ENCODE results near the gene APLN. TPM values are rescaled to one million over a fixed set of nuclear protein-coding genes. Genes with fewer than 3 reads are reported as not detected.

The APLN gene
- total and polyA plus RNA-seq, 10 donors: 0.09 to 2.0 (median 0.26) TPM; not detected in 2

DNA sequence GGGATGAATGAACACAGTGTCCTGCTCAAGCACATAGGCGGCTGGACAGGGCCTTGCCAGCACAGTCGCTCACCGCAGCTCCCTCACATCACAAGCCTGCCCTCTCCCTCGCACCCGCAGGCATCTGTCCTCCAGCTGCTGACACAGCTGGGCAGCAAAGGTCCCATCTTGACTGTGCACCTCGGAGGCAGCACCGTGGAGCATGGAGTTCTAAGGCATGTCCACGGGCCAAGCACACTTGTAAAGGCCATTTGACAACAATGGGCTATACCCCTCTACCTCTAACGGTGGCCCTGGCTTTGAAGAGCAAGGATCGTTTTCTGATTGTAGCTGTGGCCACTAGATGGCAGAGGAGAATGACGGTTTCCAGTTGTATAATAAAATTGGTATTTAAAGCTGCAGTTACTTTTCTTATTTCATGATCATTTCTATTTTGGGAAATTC lies 53.8 kb downstream of the APLN start:
- H3K27me3 ChIP-seq (replicated peaks in 1 of 7): peaks cover 0 to 15% (median 0%) of the 10 kb centered on the region in 7 donors
- 34 to 45% (median 37%) methylated on average over 9 to 11 of the region's 11 CpGs for WGBS, 5 donors
- TF ChIP-seq, protein P1, sequence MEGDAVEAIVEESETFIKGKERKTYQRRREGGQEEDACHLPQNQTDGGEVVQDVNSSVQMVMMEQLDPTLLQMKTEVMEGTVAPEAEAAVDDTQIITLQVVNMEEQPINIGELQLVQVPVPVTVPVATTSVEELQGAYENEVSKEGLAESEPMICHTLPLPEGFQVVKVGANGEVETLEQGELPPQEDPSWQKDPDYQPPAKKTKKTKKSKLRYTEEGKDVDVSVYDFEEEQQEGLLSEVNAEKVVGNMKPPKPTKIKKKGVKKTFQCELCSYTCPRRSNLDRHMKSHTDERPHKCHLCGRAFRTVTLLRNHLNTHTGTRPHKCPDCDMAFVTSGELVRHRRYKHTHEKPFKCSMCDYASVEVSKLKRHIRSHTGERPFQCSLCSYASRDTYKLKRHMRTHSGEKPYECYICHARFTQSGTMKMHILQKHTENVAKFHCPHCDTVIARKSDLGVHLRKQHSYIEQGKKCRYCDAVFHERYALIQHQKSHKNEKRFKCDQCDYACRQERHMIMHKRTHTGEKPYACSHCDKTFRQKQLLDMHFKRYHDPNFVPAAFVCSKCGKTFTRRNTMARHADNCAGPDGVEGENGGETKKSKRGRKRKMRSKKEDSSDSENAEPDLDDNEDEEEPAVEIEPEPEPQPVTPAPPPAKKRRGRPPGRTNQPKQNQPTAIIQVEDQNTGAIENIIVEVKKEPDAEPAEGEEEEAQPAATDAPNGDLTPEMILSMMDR (IDR thresholded peaks at IDR 0.05 in 8 of 11, conservative IDR thresholded peaks at IDR 0.05 in 3 of 11): peak in 9 of 11 experiments; percentile 28 to 59 (median 51)
- TF ChIP-seq POLR2A (IDR thresholded peaks at IDR 0.05) (no peak), POLR2AphosphoS5 (IDR thresholded peaks at IDR 0.05) (no peak)
- H3K4me3 ChIP-seq: no peak overlapping the region
- intact Hi-C loops (cut with DNase I; ENCODE audit: low total_unique reads): loop anchor here (10.0 kb wide), 1 partner anchor 1314 kb away; no protein-coding TSS in a partner anchor
- no peak overlapping the region for H3K27ac ChIP-seq
- H3K36me3 ChIP-seq: no peaks in the 10 kb centered on the region
- no peaks in the 10 kb centered on the region for H3K9me3 ChIP-seq
- DNase-seq: no peak
- peaks cover 0 to 23% (median 8%) of the 10 kb centered on the region in 6 donors for H3K4me1 ChIP-seq

DNA sequence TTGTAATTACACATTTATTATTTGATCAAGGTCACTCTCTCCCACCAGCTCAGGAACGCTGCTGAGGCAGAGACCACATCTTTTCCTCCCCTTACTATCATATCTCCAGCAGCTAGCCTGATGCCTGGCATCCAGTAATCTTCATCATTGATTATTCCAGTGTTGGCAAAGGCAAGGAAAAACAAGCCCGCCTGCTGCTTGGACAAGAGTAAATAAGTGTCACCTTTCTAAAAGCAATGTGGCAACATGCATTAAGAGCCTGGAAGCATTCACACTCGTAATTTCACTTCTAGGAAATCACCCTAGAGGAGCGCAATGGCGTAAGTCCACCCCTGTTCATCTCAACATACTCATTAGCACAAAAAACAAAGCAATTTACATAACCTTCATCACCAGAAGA lies 54.8 kb downstream of the APLN start:
- DNase-seq: no peak
- no peaks in the 10 kb centered on the region for H3K9me3 ChIP-seq
- no peak overlapping the region for H3K4me3 ChIP-seq
- intact Hi-C loops (cut with DNase I; ENCODE audit: low total_unique reads): loop anchor here (10.0 kb wide), 1 partner anchor 1315 kb away; no protein-coding TSS in a partner anchor
- no peak for TF ChIP-seq POLR2A (IDR thresholded peaks at IDR 0.05)
- no peak for TF ChIP-seq POLR2AphosphoS5 (IDR thresholded peaks at IDR 0.05)
- TF ChIP-seq, protein P1 (IDR thresholded peaks at IDR 0.05 in 8 of 11, conservative IDR thresholded peaks at IDR 0.05 in 3 of 11): no peak
- H3K27me3 ChIP-seq (replicated peaks in 1 of 7): peaks cover 0 to 15% (median 0%) of the 10 kb centered on the region in 7 donors
- H3K27ac ChIP-seq: no peak overlapping the region
- H3K4me1 ChIP-seq: peaks cover 0 to 15% (median 5%) of the 10 kb centered on the region in 6 donors
- 67 to 95% (median 84%) methylated on average over 5 of the region's 5 CpGs for whole genome bisulfite sequencing, 5 donors
- H3K36me3 ChIP-seq: no peaks in the 10 kb centered on the region

DNA sequence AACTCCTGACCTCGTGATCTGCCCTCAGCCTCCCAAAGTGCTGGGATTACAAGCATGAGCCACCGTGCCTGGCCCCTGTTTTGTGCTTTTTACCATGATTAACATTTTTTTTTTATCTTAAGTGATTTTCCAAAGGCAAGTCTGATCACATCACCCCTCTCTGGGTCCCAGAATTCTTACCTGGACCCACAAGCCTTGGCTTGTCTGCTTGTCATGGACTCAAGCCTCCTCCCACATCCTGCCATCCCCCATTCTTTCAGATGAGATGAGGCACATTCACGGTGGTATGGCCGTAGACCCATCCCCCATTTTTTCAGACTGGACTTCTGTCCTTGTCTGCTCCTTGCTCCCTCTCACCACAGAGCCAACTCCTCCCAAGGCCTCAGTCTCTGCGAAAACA lies 55.3 kb downstream of the APLN start:
- H3K4me1 ChIP-seq: peaks cover 0 to 10% (median 3%) of the 10 kb centered on the region in 6 donors
- no peaks in the 10 kb centered on the region for H3K36me3 ChIP-seq
- WGBS, 5 donors: 72 to 91% (median 82%) methylated on average over 5 of the region's 5 CpGs
- H3K4me3 ChIP-seq: no peak overlapping the region
- TF ChIP-seq POLR2AphosphoS5 (IDR thresholded peaks at IDR 0.05) (no peak), POLR2A (IDR thresholded peaks at IDR 0.05) (no peak)
- TF ChIP-seq, protein P1 (IDR thresholded peaks at IDR 0.05 in 8 of 11, conservative IDR thresholded peaks at IDR 0.05 in 3 of 11): no peak
- intact Hi-C loops (cut with DNase I; ENCODE audit: low total_unique reads): no loop called here
- H3K27me3 ChIP-seq (replicated peaks in 1 of 7): peaks cover 0 to 15% (median 0%) of the 10 kb centered on the region in 7 donors
- H3K9me3 ChIP-seq: no peaks in the 10 kb centered on the region
- no peak overlapping the region for H3K27ac ChIP-seq
- no peak for DNase-seq

DNA sequence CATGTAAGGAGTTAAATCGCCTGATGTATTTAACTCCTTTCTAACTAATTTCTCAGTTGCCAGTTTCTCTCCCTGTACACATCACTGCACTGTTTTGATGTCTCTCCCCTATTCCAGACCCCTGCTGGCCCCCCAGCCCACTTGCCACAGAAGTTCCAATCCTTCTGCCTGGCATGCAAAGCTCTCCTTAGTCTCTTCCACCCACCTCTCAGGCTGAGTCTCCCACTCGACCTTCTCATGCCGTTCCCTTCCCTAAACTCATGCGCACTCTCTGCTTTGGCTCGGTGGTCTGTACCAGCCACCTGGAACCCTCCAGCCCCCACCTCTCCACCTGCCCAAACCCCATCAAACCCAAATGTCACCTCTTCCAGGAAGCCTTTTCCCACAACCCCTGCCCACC lies 56.9 kb downstream of the APLN start:
- DNase-seq: no peak
- Histone ChIP-seq H3K9me3 (no peaks in the 10 kb centered on the region), H3K4me1 (no peaks in the 10 kb centered on the region), H3K27me3 (replicated peaks in 1 of 7) (peaks cover 0 to 8% (median 0%) of the 10 kb centered on the region in 7 donors), H3K36me3 (no peaks in the 10 kb centered on the region), H3K27ac (no peak overlapping the region), H3K4me3 (no peak overlapping the region)
- 71 to 90% (median 79%) methylated on average over 5 of the region's 5 CpGs for WGBS, 5 donors
- intact Hi-C loops (cut with DNase I; ENCODE audit: low total_unique reads): no loop called here
- TF ChIP-seq, protein P1 (IDR thresholded peaks at IDR 0.05 in 8 of 11, conservative IDR thresholded peaks at IDR 0.05 in 3 of 11): no peak
- TF ChIP-seq POLR2A (IDR thresholded peaks at IDR 0.05) (no peak), POLR2AphosphoS5 (IDR thresholded peaks at IDR 0.05) (no peak)

Measured in spleen (tissue), 11 donors.